Mucosa of descending colon (tissue), 3 donors: ENCODE data around the gene C1RL. TPM values are rescaled to one million over a fixed set of nuclear protein-coding genes. Genes with fewer than 3 reads are reported as not detected.
"Not testable (repeated sequence)": the region's sequence is repeated elsewhere in the genome, so short reads cannot be mapped to it uniquely, and the experiment has no call there.

Experiments
- ATAC-seq: fragments of 200-7000 bp; cut with Tn5 transposase; one replicate; pipeline ENCODE4 v1.9.1; 2020; ENCODE audit warnings: mild to moderate bottlenecking, moderate library complexity
- DNase-seq, 3 donors: peaks; one replicate each; pipeline ENCODE4 v3.0.0-alpha.2; 2020
- H3K36me3 ChIP-seq: fragments of 200-600 bp; one replicate; pipeline ENCODE4 v1.8.0; 2021; ENCODE audit warnings: low read depth, mild to moderate bottlenecking
- H3K4me1 ChIP-seq: fragments of 200-600 bp; one replicate; pipeline ENCODE4 v1.8.0; 2021; ENCODE audit warnings: low read depth, mild to moderate bottlenecking
- H3K4me3 ChIP-seq: fragments of 200-600 bp; one replicate; pipeline ENCODE4 v1.8.0; 2021; ENCODE audit warnings: mild to moderate bottlenecking
- H3K9me3 ChIP-seq: fragments of 200-600 bp; one replicate; pipeline ENCODE4 v1.8.0; 2021; ENCODE audit warnings: mild to moderate bottlenecking
- CTCF ChIP-seq: fragments of 200-600 bp; IDR thresholded peaks from one replicate; pipeline ENCODE4 v1.8.0; 2022; ENCODE audit warnings: antibody characterized with exemption, mild to moderate bottlenecking
- intact Hi-C, 2 donors: fragments of 100-400 bp; cut with DNase I in 1 of 2; cut with micrococcal nuclease in 1 of 2; formaldehyde crosslinking; loops; one replicate each; pipeline versions ENCODE4 v1.11.0 to v1.11.1; 2022; cut with DNase I, micrococcal nuclease
- total RNA-seq, 3 donors: library from RNA; stranded (reverse); fragmentation: NEBNext Ultra II Directional in 2 of 3; extraction: Animal tissue kit (Norgen Biotek cat#: 25700) in 2 of 3; gene quantifications; one replicate each; pipeline versions ENCODE4 v1.2.1 to v1.2.4, GENCODE V29; 2021 to 2023
- donor health status: DM: no; HTN: no; CAD: no; lungs with moderate emphysema.
- donor health status: DM: no; HTN: no; CAD: no.
- donor health status: DM: no; HTN: yes; CAD: no.

The C1RL gene
- total RNA-seq, 3 donors from 2014 or later: 47.5 to 61.4 (median 49.4) TPM

- TF ChIP-seq CTCF: no peak
- DNase-seq (no peak), ATAC-seq (no peak)
- Histone ChIP-seq H3K4me3 (no peak overlapping the region), H3K4me1 (peaks cover 11% of the 10 kb centered on the region), H3K9me3 (no peaks in the 10 kb centered on the region), H3K36me3 (no peaks in the 10 kb centered on the region)
- intact Hi-C loops: no loop called here
Observed at GRCh38 chr12:7112041-7112440, 3.0 kb upstream of the C1RL start.

GRCh38 chr12:7110661-7111060 lies 1.6 kb upstream of the C1RL start:
- ATAC-seq (no peak), DNase-seq (peak in 1 of 3 donors; percentile 25)
- intact Hi-C loops: no loop called here
- H3K36me3 ChIP-seq: no peaks in the 10 kb centered on the region
- TF ChIP-seq CTCF: no peak
- no peaks in the 10 kb centered on the region for H3K9me3 ChIP-seq
- peaks cover 13% of the 10 kb centered on the region for H3K4me1 ChIP-seq
- no peak overlapping the region for H3K4me3 ChIP-seq

- DNase-seq: no peak
- peaks cover 13% of the 10 kb centered on the region for H3K4me1 ChIP-seq
- no peaks in the 10 kb centered on the region for H3K36me3 ChIP-seq
- H3K9me3 ChIP-seq: no peaks in the 10 kb centered on the region
- intact Hi-C loops: no loop called here
- no peak overlapping the region for H3K4me3 ChIP-seq
- TF ChIP-seq CTCF: no peak
- ATAC-seq: no peak
Observed at GRCh38 chr12:7109572-7109920, 532 bp upstream of the C1RL start.

- peak; percentile 94 for ATAC-seq
- Histone ChIP-seq H3K4me3 (peak overlapping the region; percentile 35), H3K4me1 (peaks cover 13% of the 10 kb centered on the region), H3K9me3 (no peaks in the 10 kb centered on the region), H3K36me3 (no peaks in the 10 kb centered on the region)
- intact Hi-C loops: no loop called here
- TF ChIP-seq CTCF: no peak
- DNase-seq: peak; percentile 84 to 94 (median 89)
Observed at GRCh38 chr12:7108003-7108795, 815 bp downstream of the C1RL start.

- intact Hi-C loops: no loop called here
- no peak for ATAC-seq
- Histone ChIP-seq H3K9me3 (no peaks in the 10 kb centered on the region), H3K4me3 (no peak overlapping the region), H3K36me3 (no peaks in the 10 kb centered on the region), H3K4me1 (peaks cover 13% of the 10 kb centered on the region)
- no peak for TF ChIP-seq CTCF
- DNase-seq: no peak
Observed at GRCh38 chr12:7107636-7108002, 1.4 kb downstream of the C1RL start.

GRCh38 chr12:7107181-7107580 lies 1.8 kb downstream of the C1RL start:
- H3K4me1 ChIP-seq: peaks cover 13% of the 10 kb centered on the region
- DNase-seq, intact Hi-C loops, H3K4me3 ChIP-seq, H3K36me3 ChIP-seq, ATAC-seq, H3K9me3 ChIP-seq: not testable (repeated sequence)
